ENCODE data around the gene ADPRH. TPM values are rescaled to one million over a fixed set of nuclear protein-coding genes. Genes with fewer than 3 reads are reported as not detected.

Gene ADPRH
- total RNA-seq, 1 donor from 2014 or later = 0.77 TPM

GRCh38 chr3:119624002-119624720 is 44.9 kb downstream of the ADPRH start:
- Histone ChIP-seq H3K36me3 (no peaks in the 10 kb centered on the region), H3F3A (ENCODE audit: low read depth) (peaks cover 7% of the 10 kb centered on the region), H3K27me3 (no peaks in the 10 kb centered on the region), H3K4me2 (no peak overlapping the region), H3K4me1 (peaks cover 22% of the 10 kb centered on the region), H3K9ac (no peak overlapping the region), H3K79me2 (ENCODE audit: low read depth) (no peaks in the 10 kb centered on the region), H3K4me3 (no peak overlapping the region), H3K27ac (no peak overlapping the region), H4K20me1 (ENCODE audit: low read depth) (no peaks in the 10 kb centered on the region), H2AFZ (replicated peaks) (no peak overlapping the region), H3K9me3 (ENCODE audit: low read depth) (no peaks in the 10 kb centered on the region)
- no peak for DNase-seq (ENCODE audit: low spot score)
- no peaks in the 10 kb centered on the region for H3K36me3 Mint-ChIP-seq
- H3K27me3 Mint-ChIP-seq (ENCODE audit: insufficient read depth, low read depth) = peaks cover 6% of the 10 kb centered on the region
- TF ChIP-seq EZH2phosphoT487 (IDR thresholded peaks at IDR 0.05) (no peak), CTCF (IDR thresholded peaks at IDR 0.05) (no peak), EZH2 (IDR thresholded peaks at IDR 0.05) (no peak)
- peaks cover 23% of the 10 kb centered on the region for H3K4me1 Mint-ChIP-seq
- no peak overlapping the region for H3K27ac Mint-ChIP-seq
- H3K4me3 Mint-ChIP-seq = no peak overlapping the region
- H3K9me3 Mint-ChIP-seq = peaks cover 4% of the 10 kb centered on the region

GRCh38 chr3:119625451-119626153 is 46.3 kb downstream of the ADPRH start:
- peak; percentile 36 for DNase-seq (ENCODE audit: low spot score)
- Histone ChIP-seq H3K27me3 (no peaks in the 10 kb centered on the region), H3F3A (ENCODE audit: low read depth) (peaks cover 7% of the 10 kb centered on the region), H3K4me2 (peak overlapping the region; percentile 45), H3K4me3 (no peak overlapping the region), H3K9me3 (ENCODE audit: low read depth) (no peaks in the 10 kb centered on the region), H4K20me1 (ENCODE audit: low read depth) (no peaks in the 10 kb centered on the region), H3K36me3 (no peaks in the 10 kb centered on the region), H3K4me1 (peaks cover 22% of the 10 kb centered on the region), H3K79me2 (ENCODE audit: low read depth) (no peaks in the 10 kb centered on the region), H2AFZ (replicated peaks) (no peak overlapping the region), H3K27ac (no peak overlapping the region), H3K9ac (no peak overlapping the region)
- Mint-ChIP-seq H3K4me1 (peaks cover 23% of the 10 kb centered on the region), H3K9me3 (peaks cover 4% of the 10 kb centered on the region), H3K27me3 (ENCODE audit: insufficient read depth, low read depth) (peaks cover 2% of the 10 kb centered on the region), H3K27ac (no peak overlapping the region), H3K4me3 (no peak overlapping the region), H3K36me3 (no peaks in the 10 kb centered on the region)
- no peak for TF ChIP-seq CTCF (IDR thresholded peaks at IDR 0.05)
- no peak for TF ChIP-seq EZH2 (IDR thresholded peaks at IDR 0.05)
- TF ChIP-seq EZH2phosphoT487 (IDR thresholded peaks at IDR 0.05) = no peak

- Histone ChIP-seq H3K27me3 (no peaks in the 10 kb centered on the region), H3K4me3 (no peak overlapping the region), H3K9me3 (ENCODE audit: low read depth) (no peaks in the 10 kb centered on the region), H4K20me1 (ENCODE audit: low read depth) (no peaks in the 10 kb centered on the region), H3K4me1 (peaks cover 22% of the 10 kb centered on the region), H3K36me3 (no peaks in the 10 kb centered on the region), H3K9ac (no peak overlapping the region), H3F3A (ENCODE audit: low read depth) (peaks cover 7% of the 10 kb centered on the region), H3K27ac (no peak overlapping the region), H3K79me2 (ENCODE audit: low read depth) (no peaks in the 10 kb centered on the region), H3K4me2 (peak overlapping the region; percentile 45), H2AFZ (replicated peaks) (no peak overlapping the region)
- Mint-ChIP-seq H3K27me3 (ENCODE audit: insufficient read depth, low read depth) (peaks cover 2% of the 10 kb centered on the region), H3K9me3 (peaks cover 4% of the 10 kb centered on the region), H3K4me1 (peaks cover 23% of the 10 kb centered on the region), H3K36me3 (no peaks in the 10 kb centered on the region), H3K4me3 (no peak overlapping the region), H3K27ac (no peak overlapping the region)
- no peak for TF ChIP-seq EZH2 (IDR thresholded peaks at IDR 0.05)
- no peak for TF ChIP-seq EZH2phosphoT487 (IDR thresholded peaks at IDR 0.05)
- no peak for TF ChIP-seq CTCF (IDR thresholded peaks at IDR 0.05)
- DNase-seq (ENCODE audit: low spot score) = no peak
Observed at GRCh38 chr3:119626196-119626595, 46.9 kb downstream of the ADPRH start.

Measured in neural progenitor cell (in vitro differentiated cells).